ENCODE measurements around the gene ATP9B. TPM values are rescaled to one million over a fixed set of nuclear protein-coding genes. Genes with fewer than 3 reads are reported as not detected.

Gene ATP9B
- total RNA-seq, 1 donor, result 35.4 TPM

GRCh38 chr18:79397830-79398761, 328.9 kb downstream of the ATP9B start:
- no peak for TF ChIP-seq CTCF (IDR thresholded peaks at IDR 0.05; ENCODE audit: insufficient read depth, low read depth, low read length)
- no peak overlapping the region for H3K4me3 ChIP-seq (ENCODE audit: low read depth, low read length)
- DNase-seq (ENCODE audit: low read depth), result no peak

GRCh38 chr18:79399275-79400081, 330.3 kb downstream of the ATP9B start:
- DNase-seq (ENCODE audit: low read depth), result no peak
- no peak for TF ChIP-seq CTCF (IDR thresholded peaks at IDR 0.05; ENCODE audit: insufficient read depth, low read depth, low read length)
- peak overlapping the region; percentile 60 for H3K4me3 ChIP-seq (ENCODE audit: low read depth, low read length)

GRCh38 chr18:79400091-79400590, 330.9 kb downstream of the ATP9B start:
- H3K4me3 ChIP-seq (ENCODE audit: low read depth, low read length), result peak overlapping the region; percentile 60
- DNase-seq (ENCODE audit: low read depth), result peak; percentile 46
- no peak for TF ChIP-seq CTCF (IDR thresholded peaks at IDR 0.05; ENCODE audit: insufficient read depth, low read depth, low read length)

GRCh38 chr18:79400591-79401381, 331.6 kb downstream of the ATP9B start:
- TF ChIP-seq CTCF (IDR thresholded peaks at IDR 0.05; ENCODE audit: insufficient read depth, low read depth, low read length), result no peak
- no peak for DNase-seq (ENCODE audit: low read depth)
- H3K4me3 ChIP-seq (ENCODE audit: low read depth, low read length), result peak overlapping the region; percentile 60

GRCh38 chr18:79401494-79402208, 332.5 kb downstream of the ATP9B start:
- no peak for TF ChIP-seq CTCF (IDR thresholded peaks at IDR 0.05; ENCODE audit: insufficient read depth, low read depth, low read length)
- DNase-seq (ENCODE audit: low read depth), result no peak
- no peak overlapping the region for H3K4me3 ChIP-seq (ENCODE audit: low read depth, low read length)

- no peak for DNase-seq (ENCODE audit: low read depth)
- no peak for TF ChIP-seq CTCF (IDR thresholded peaks at IDR 0.05; ENCODE audit: insufficient read depth, low read depth, low read length)
- H3K4me3 ChIP-seq (ENCODE audit: low read depth, low read length), result no peak overlapping the region
Observed at GRCh38 chr18:79402209-79402576, 333.0 kb downstream of the ATP9B start.

All from fibroblast of villous mesenchyme (primary cell).